Stimulated activated CD8-positive, alpha-beta memory T cell treated with anti-CD3 and anti-CD28 coated beads, Interleukin-4, amount 100 ng/mL, for 1 hour (primary cell): ENCODE measurements around the gene CDC7.

ENCODE experiments used
- DNase-seq, 2 donors: peaks; one replicate each; pipeline ENCODE4 v3.0.0-alpha.2; 2020; ENCODE audit warnings: low read depth in 2 of 2, low spot score in 1 of 2

Gene CDC7

DNA sequence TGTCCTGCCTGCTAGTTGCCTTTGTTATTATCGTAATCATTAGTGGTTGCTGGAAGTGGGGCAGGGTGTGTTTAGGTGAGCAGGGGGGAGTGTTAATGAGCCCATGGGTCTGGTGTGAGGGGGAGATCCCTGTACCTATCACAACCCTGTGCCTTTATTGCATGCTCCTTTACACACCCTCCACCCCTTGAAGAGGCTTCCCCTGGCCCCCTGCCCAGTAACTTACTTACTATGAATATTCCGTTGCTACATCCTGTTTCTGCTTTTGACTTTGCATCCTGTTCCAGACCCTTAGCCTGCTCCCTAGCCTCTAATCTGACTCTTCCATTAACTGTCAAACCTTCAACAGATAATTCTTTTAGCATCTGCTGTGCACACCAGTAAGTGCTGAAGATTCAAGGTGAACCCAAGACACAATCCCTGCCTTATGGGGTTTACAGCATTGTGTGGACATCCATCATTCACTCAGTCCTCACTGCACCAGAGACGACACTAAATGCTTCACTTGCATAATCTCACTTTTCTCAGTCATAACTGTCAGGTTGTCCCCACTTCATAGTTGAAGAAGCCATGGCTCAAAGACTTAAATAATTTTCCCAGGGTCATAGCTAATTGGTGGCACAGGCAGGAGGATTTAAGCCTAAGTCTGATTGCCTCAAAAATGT lies 47.9 kb downstream of the CDC7 start:
- DNase-seq: no peak

DNA sequence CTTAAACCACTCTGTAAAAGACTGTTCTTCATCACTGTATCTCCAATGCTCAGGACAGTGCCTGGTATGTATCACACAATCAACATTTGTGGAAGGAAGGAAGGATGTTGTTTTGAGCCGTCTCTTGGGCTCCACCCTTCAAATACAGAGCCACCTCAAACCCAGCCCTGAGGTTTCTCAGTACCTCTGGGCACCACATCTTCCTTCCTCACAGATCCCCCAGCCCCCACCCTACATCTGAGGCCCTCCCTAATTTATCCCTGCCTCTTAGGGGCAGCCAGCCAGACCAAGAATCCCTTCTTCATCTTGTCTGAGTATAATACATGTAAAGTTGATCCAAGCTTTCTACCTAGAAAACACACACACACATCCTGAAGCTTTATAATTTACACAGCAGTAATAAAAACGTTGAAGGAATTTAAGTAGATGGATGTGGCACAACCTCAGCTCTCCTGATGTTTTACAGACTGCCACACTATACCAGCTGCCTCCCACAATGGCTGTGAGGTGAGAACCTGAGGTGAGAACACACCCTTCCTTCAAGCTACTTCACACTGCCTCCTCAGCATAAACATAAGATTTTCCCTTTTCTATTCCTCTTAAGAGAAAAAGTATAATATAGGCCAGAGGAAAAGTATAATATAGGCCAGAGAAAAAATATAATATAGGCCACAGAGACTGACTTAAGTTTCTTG lies 48.5 kb downstream of the CDC7 start:
- no peak for DNase-seq

DNA sequence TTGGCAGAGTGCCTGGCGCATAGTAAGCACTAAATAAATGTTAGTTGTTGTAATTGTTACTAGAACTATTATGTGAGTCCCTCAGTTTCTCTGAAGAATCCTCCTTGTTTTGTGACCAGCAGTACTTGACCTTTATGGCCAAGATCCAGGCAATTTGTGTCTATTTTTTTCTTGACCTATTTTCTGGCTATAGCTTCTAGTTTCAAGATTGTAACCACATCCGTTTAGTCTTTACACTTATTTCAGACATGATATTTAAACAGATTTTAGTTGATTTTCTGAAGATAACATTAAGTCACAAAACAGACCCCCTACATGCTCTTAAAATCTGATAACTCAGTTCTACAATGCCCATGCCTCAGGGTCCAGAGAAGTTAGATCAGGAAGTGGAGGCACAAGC lies 50.3 kb downstream of the CDC7 start:
- DNase-seq: no peak

DNA sequence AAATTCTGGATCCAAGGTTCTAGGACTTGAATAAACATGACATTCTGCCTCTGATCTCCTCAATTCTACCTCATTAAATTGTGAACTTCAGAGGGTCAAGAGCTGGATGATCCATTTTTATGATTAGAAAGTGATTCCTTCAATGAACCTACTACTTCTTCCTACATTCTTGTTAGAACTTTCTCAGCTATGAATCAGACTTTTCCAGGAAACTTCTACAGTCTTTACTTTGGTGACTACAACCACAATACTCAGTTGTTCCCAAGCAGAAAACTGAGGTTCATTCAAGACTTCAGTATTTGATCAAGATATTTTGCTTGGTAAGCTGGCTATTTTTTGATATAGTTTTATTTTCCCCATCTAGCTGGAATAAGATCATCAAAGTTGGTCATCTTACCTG lies 51.4 kb downstream of the CDC7 start:
- no peak for DNase-seq

DNA sequence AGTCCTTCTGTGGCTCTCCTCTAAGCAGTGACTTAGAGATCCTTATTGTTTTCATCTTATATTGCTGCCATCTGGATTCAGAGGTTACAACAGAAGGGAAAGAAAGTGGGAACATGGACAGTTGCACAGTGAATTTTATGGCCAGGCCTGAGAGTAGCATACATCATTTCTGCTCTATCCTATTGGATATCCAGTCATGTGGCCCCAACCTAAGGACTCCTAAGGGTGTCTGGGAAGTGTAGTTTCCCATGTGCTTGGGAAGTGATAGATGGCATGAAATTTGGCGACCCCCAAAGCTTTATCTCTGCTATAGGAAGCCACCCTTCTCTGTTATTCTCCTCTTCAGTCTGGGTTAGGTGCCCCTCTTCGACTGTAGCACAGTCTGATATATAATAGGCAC lies 51.9 kb downstream of the CDC7 start:
- DNase-seq: no peak

DNA sequence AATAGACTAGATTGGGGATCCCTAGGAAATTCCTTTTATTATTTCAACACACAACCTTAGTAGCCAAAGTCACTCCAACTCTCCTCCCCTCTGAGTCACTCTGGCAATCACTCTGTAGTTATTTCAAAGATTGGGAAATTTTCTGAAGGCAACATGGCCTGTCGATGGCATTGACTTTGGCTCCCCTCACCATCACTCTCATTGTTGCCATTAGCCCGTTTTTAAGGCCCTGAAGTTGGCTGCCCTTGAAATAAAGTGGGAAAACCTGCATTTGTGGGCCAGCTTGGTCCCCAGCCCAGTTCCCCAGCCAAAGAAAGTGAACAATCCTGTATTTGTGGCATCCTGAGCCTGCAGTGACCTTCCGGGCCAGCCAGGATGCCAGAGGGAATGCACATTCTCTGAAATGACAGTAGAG lies 52.5 kb downstream of the CDC7 start:
- no peak for DNase-seq

DNA sequence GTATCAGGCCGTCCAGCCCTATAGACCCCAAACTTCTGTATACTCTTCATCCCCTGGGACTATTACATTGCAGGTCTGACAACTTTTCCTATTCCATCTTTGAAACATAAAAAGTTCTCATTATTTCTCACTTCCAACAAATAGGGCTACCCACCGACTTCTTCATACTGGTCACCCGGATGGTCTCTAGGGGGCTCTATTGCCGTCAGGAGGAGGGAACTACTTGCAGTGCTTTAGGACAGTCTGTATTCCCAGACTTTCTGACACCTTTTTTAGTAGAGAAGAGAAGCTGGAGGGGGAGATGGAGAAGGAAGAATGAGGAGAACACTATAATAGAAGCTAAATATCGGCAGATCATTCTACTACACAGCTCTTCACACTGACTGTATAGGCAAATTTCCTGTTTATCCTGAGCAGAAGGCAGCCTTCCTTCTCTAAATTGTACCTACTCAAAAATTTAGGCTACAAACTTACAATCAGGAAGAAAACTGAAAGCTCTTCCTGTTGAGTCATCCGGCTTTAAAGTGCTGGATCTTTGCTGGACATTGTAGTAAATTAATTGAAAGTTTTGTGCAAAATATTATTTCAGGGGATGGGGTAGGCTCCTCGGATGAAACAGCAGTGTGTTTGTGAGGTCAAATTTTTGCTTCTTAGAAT lies 54.6 kb downstream of the CDC7 start:
- no peak for DNase-seq

DNA sequence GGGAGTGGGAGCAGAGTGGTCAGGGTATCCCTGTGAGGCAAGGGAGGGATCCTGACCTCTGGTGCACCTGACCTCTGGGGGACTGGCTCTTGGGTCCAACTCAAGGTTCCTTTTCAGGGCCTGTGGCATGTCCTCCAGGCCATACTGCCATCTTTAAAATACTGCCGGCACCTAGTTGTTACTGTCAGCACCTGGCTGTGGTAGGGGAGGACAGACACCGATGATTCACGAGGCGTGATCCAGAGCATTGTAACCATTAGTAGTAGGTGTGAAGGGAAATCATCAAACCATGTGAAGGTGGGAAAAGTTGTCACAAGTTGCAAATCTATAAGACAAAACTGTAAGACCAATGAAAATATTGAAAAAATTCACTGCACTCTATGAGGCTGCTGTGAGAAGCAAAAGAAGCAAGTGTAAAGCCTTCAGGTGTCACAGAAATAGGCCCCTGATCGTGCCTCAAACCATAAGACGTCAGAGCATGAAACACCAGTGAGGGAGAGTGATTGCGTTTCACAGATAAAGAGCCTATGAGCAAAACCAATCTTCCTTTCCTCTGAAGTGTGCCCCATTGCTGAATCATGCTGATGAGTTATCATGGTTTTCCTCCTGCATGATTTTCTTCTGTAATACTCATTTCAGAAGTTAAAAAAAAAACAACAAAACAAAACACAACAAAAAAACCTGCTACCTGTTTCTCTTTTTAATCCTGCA lies 55.3 kb downstream of the CDC7 start:
- DNase-seq: peak; percentile 32 to 41

DNA sequence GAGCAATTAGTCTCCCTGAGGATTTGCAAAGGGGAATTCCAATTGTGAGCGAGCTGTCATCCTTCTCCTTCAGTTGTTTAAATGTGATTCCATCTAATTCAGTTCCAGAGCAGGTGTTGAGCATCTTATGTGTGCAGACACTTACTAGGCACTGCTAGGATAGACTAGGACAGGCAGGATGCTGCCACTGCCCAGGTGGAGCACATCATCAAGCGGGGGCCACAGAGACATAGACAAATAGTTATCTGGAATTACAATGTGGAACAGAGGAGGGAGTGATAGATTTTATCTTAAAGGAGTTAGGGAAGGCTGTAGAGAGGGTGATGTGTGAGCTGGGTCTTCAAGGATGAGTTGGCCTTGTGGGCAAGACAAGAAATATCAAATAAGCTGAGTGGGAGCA lies 55.9 kb downstream of the CDC7 start:
- no peak for DNase-seq

DNA sequence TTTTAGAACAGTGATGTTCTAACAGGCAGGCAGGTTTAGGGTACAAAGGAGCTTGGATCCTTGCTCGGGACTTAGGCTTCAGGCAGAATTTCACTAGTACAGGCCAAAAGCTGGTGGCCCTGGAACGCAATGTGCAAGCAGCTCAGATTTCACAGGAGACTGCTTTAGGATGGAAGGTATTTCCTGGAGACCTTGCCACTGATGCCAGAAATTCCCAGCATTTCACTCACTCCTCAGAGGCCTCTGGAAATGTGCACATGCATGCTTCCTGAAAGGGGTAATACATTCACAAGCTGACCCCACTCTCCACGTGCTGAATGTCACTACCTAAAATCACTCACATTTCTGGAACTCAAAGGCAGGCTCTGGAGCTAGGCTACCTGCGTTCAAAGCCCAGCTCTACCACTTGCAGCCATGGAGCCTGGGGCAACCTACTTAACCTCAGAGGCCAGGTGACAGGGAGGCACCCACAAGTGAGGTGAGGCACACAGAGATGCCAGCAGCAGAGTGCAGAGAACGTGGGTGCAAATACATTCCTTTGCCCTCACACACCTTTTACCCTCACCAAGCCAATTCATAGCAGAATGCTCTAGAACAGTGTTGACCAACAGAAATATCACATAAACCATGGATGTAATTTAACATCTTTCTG lies 56.5 kb downstream of the CDC7 start:
- no peak for DNase-seq

DNA sequence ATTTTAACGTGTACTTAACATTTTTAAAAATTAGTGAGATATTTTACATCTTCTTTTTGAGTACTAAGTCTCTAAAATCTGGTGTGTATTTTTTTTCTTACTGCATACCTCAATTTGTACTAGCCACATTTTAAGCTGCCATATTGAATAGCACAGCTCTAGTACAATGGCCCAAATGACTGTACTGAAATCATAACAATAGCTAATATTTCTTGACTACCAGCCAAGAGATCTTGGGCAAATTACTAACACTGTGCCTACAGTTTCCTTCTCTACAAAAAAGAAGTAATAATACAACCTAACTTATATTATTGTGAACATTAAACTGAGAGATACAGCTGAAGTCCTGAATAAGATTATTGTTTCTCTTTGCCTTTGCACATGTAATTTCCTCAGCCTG lies 57.2 kb downstream of the CDC7 start:
- DNase-seq: no peak

DNA sequence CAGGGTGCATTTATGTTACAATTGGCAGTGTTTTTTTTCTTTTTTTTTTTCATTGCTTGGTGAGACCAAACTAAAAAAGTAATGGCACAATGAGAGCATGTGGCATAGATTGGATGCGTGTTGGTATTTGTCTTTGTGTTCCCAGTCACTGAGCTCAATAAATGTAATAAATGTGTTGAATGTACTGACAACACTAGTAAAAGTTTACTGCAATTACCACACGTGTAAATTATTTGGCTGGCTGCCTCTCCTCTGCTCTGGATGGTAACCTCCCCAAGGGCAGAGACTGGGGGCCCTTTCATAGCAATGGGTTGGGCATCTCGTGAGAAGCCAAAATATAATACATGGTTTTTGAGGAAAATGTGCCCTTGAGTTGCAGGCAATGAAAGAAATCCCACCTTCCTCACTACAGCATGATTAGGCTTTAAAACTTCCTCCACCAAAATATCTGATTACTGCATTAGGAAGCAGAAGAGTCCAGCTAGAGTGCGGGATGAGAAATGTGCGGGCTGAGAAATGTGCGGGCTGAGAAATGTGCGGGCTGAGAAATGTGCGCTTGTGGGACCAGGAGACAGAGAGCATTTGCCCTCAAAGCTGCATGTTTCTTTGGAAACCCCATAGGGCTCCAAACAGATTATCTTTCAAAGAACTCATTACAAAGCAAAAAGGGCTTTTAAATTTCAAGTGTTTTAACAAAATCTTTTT lies 58.5 kb downstream of the CDC7 start:
- no peak for DNase-seq

DNA sequence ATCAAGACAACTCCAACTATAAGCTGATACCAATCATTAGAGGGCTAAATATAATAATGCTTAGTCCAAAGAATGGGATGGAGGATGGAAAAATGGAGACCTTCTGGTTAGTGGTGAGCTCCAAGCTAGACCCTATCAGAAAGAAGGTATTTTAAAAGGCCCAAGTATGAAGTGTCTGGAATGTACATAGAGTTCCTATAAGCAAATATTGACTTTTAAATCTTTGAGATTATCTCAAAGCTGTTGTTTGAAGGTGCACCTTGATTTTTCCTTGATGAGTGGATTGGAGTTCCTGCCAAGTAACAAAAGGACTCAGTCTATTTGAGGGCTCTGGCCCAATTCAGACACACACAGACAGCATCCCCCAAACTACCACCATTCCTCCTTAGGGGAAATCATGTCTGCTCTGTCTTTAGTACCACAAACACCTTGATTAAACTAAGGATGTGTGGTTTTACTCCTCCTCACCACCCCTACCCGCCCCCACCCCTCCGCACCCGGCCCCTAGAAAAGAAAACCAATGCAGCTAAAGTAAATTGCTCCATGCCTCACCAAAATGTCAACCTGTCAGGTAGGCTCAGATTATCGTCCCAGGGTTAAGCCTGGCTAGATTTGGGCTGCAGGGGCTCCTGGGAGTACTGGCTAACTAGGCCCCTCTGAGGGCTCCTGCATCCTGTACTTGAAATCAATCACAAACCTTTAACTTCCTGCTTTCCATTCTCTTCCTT lies 59.4 kb downstream of the CDC7 start:
- DNase-seq: no peak

DNA sequence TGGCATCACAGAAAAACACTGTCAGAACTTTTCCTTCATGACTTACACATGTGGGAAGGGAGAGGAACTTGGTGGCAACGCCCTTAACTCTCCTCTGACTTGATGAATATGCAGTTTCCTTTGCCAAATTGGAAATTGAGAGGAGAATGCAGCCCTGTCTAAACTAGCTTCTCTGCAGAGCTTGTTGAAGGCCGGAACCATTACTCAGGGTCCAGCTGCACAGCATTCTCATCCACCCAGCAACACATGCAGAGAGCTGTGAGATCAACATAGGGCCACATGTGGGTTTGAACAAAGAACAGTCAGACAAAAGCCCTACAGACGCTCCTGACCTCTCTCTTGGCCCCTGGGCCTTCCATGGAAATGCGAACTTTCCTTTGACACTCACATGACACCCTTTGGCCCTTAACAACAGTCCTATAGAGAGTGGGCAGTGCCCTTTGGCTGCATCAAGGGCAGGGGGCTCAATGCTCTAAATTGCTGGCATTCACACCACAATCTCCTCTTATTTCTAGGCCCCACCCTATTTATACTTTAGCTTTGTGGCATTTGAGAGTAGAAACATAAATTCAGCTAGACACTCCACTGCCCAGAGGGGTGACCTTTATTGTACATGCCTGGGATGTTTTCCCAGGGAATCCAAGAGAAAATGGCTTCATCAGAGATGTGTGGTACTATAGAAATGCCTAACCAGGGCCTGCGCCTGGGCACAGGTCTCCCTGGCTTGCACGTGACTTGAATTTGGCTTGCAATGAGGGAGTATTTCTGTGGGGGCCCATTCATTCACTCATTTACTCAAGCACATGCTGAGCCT lies 64.4 kb downstream of the CDC7 start:
- DNase-seq: no peak

DNA sequence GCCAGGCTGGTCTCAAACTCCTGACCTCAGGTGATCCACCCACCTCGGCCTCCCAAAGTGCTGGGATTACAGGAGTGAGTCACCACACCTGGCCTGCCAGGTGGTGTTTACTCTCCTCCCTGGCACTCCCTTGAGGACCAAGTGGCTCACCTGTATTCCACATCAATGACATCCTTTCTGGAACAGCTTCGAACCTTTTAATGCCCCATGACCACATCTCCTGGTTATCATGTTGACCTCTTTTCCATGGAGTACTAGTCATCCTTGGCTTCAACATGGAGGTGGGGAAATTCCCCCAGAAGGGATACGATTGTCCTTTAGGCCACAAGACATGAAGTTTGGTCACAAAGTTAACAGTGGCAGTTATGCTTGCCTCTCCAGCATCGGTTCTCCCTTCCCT lies 66.9 kb downstream of the CDC7 start:
- DNase-seq: no peak

DNA sequence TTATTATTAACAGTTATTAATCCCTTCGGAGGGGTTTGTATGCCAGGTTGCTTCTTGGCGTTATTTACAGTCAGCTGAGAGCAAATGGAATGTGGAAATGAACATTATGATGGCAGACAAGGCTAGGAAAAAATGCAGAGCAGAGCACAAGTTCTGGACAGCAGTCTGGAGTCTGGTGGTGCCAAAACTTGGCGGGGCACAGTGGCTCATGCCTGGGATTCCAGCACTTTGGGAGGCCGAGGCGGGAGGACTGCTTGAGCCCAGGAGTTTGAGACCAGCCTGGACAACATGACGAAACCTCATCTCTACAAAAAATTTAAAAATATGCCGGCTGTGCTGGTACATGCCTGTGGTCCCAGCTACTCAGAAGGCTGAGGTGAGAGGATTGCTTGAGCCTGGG lies 67.6 kb downstream of the CDC7 start:
- DNase-seq: no peak

DNA sequence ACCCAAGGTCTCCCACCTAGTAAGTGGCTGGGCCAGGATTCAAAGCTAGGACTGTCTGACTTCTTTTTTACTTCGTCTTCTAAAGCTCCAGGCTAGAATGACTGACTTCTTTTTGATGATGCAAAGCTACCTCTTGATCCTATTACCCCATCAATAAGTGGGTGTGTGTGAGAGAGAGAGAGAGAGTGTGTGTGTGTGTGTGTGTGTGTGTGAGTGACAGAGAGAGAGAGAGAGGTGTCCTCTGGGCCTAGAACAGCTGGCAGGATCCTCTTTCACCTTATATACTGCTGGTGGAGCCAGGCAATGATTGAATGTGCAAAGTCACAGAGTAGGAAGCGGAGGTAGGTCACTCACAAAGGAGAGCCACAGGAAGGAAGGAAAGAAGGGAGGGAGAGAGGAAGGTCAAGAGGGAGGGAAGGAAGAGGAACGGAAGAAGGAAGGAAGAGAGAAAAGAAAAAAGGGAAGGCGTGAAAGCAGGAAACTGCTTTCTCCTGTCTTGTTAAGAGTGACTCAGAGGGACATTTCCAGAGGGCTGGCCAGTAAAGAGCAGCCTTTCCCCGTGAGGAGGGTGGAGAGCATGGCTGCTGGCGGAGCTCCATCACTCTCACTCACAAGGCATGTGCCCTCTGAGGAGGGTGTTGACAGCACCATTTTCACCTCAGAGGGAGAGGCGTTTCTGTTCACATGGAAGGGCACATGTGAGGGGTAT lies 68.9 kb downstream of the CDC7 start:
- no peak for DNase-seq

DNA sequence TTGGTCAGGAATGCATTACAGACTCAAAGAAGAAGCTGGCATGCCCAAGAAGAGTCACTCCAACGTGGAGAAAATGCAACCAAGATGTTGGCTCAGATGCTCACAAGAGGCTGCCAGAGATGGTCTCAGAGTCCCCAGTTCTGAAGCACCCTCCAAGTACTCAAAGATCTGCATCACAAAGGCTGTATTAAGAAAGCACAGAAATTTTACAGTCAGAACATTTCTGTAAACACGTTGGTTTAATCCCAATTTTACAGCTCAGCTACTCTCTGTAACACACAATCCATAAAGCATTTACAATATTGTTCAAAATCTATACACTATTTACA lies 69.4 kb downstream of the CDC7 start:
- DNase-seq: no peak

DNA sequence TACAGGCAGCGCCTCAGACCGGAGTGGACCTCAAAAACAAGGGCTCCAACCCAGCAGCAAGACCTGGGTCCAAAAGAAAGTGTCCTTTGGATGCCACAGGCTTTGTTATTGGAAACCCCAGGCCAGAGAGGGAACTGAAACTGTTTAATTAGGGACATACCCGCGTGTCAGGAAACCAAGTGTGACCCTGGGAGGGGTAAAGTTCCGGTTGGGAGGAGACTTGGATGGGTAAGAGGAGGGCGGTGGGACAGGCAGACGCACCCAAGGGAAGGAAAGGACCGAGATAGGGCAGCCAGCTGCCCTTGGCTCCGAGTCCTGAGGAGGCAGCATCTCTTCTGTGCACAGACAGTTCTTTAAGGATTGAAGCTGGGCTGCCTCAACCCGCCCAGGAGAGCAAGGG lies 71.4 kb downstream of the CDC7 start:
- no peak for DNase-seq
